GM19452 (cell line): ENCODE data around the gene ARHGAP26.
"Not testable (repeated sequence)": the region's sequence is repeated elsewhere in the genome, so short reads cannot be mapped to it uniquely, and the experiment has no call there.

Experiments
- ATAC-seq: cut with Tn5 transposase; IDR thresholded peaks from one replicate; pipeline ENCODE4 v1.9.1; 2021; ENCODE audit not compliant: unreplicated experiment

Gene ARHGAP26

GRCh38 chr5:143195491-143195890, 425.3 kb downstream of the ARHGAP26 start:
- ATAC-seq = no peak

DNA sequence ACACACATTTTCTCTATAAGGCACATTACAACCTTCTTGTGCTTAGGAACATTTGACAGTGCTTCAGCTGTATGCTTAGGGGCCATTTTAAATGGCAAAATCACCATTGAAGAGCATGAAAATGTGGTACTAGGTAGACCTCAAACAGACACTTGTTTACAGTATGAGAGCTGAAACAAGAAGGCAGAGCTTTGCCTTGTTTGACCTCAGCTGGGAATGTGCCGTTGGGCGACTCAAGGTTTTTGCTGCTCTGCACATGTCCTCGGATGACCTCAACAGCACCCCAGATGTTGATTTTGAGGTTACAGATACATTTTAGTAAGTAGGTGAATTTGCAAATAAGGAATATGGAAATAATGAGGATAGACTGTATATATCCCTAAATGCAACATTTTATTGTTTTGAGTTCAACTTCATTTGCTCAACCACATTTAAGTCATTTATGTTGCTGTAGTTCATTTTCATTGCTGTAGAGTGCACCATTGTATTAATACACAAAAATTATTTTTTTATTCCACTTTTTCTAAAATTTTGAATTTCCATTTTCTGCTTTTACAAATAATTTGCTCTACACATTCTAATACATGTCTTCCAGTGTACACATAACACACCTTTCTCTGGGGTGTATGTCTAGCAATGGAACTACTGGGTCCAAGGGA, 426.6 kb downstream of the ARHGAP26 start:
- ATAC-seq = no peak

DNA sequence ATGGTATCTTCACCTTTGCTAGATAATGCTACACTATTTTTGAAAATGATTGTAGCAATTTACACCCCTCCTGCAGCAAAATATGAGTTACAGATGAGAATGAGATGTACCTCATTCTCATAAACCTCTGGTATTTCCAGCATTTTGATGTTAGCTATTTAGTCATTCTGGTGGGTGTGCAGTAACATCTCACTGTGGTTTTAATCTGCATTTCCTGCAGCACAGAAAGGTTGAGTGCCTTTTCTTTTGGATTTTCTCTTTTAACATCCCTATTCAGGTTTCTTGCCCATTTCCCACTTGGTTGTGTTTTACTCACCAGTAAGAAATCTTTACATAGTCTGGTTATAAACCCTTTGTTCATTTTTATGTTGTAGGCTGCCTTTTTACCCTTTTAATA, 427.1 kb downstream of the ARHGAP26 start:
- no peak for ATAC-seq

DNA sequence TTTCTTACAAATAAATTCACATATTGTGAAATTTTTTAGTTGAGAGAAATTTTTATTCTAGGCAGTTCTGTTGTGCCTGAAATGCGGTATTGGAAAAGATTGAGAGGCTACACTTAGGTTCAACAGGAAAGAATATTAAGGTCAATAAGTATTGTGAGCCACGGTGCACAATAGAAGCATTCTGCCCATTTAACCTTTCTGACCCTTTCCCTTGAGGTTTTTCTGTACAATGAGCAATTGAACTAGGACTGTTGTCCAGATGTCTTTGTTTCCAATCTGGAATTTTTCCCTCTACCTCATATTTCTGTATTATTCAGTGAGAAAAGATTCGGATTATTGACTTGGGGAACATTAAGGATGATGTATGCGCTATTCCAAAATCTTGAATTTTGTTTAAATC, 428.2 kb downstream of the ARHGAP26 start:
- ATAC-seq = no peak

GRCh38 chr5:143199161-143199560, 429.0 kb downstream of the ARHGAP26 start:
- ATAC-seq = no peak

DNA sequence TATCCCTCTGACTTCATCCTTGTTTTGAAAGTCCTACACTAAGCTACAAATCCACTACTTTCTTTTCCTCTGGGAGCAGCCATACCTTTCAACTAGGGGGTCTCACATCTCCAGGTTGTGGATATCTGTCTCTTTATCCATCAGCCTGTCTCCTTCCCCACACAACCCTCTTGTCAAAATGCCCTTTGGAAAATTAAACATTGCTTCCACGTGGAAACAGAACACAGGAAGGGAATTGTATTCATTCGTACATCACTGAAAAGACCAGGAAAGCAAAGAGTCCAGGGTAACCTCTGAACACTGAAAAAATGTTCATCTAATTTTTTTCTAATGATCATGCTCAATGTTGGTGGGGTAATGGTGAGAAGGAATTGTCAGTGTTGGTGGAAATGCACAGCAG, 429.7 kb downstream of the ARHGAP26 start:
- no peak for ATAC-seq

DNA sequence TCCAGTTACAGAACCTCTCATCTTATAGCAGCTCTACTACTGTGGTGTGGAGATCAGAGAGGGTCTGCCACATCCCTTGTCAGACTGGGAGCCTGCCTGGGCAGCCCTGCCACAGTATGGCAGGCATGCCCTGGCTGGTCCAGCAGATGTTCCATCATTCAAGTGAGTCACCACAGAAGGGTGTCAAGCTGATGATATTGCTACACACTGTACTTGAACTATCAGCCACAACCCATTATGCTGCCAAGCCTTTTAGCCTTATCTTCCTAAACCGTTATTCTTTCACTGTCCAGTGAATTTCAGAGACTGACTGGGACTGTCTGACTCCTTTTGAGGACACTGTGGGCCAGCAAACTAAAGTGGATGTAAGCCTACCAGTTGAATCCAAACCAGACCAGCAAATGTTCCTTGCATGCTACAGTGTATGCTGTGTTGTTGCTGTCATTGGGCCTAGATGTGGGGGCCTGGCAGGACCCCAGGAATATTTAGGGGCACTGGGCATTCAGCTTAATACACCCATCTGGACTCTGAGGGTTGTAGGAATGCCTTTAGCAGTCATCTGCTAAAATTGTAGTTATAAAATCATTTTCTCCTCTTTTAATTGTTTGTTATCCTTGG, 430.7 kb downstream of the ARHGAP26 start:
- ATAC-seq = no peak

DNA sequence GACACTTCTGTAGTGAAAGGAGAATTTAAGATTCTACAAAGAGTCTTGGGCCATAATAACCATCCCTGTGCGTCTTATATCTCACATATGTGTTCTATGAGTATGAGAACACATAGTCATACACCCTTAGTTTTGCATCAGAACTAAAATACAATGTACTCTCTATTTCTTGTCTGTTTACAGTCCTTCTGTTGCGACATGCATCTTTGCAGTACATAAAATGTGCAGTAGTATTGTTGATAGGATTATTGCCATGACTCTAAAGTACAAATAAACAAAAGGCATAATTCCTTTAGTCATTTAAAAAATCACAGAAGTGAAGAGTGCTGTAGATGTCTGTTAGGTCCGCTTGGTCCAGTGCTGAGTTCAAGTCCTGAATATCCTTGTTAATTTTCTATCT, 431.4 kb downstream of the ARHGAP26 start:
- no peak for ATAC-seq

- not testable (repeated sequence) for ATAC-seq
Measured at GRCh38 chr5:143203301-143203956, 433.3 kb downstream of the ARHGAP26 start.

- ATAC-seq = no peak
Measured at GRCh38 chr5:143204474-143205246, 434.5 kb downstream of the ARHGAP26 start.

GRCh38 chr5:143205386-143205785, 435.2 kb downstream of the ARHGAP26 start:
- peak; percentile 6 for ATAC-seq

DNA sequence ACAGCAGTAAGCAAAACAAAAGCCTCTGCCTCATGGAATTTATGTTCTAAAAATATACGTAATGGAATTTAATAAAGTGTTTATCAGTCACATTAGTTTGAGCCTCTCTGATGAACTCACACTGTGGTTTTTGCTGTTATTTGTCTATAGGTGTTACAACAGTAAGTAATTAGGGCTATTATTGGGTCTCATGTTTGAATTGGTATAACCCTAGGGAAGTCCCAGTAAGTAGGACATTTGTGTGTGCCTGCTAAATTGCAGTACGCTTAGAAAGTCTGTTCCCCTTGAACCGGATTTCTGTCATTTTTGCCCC, 435.7 kb downstream of the ARHGAP26 start:
- ATAC-seq = peak; percentile 32

DNA sequence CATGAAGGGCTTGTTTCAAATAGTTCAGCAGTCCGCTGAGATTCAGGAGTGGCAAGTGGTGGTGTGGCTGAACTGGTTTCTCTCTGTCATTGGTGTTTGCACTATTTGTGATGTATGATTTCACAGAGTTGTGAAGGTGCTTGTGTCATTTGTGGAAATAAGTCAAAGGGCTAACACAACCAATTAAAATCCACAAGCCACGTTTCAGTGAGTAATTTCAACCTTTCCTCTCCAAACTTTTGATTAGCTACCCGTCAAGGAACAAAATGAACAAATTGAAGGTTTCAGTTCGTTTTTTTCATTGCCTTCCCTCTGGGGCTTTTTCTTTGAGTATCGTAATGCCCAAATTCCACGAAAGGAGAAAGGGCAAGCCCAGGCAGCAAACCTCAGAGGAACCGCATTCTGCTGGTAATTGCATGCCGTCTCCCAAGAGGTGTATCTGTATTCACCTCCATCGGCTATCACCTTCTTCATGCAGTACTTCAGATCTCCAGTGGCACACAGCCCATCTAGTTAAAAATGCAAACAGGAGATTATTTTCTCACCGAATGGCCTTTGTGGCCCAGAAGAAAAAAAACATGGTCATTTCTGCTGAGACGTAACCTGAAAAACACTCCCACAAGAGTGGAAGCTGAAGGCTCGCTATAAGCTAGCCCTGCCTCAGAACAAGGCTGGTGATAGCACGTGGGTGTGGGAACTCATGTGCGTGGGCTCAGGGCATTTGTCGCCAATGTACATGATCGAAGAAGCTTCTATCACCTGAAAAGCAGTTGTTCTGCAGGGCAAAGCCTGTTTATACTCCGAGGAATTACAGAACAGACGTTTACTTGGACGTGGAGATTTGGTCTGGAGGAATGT, 436.2 kb downstream of the ARHGAP26 start:
- peak; percentile 57 for ATAC-seq

- no peak for ATAC-seq
Measured at GRCh38 chr5:143207058-143207457, 436.9 kb downstream of the ARHGAP26 start.

DNA sequence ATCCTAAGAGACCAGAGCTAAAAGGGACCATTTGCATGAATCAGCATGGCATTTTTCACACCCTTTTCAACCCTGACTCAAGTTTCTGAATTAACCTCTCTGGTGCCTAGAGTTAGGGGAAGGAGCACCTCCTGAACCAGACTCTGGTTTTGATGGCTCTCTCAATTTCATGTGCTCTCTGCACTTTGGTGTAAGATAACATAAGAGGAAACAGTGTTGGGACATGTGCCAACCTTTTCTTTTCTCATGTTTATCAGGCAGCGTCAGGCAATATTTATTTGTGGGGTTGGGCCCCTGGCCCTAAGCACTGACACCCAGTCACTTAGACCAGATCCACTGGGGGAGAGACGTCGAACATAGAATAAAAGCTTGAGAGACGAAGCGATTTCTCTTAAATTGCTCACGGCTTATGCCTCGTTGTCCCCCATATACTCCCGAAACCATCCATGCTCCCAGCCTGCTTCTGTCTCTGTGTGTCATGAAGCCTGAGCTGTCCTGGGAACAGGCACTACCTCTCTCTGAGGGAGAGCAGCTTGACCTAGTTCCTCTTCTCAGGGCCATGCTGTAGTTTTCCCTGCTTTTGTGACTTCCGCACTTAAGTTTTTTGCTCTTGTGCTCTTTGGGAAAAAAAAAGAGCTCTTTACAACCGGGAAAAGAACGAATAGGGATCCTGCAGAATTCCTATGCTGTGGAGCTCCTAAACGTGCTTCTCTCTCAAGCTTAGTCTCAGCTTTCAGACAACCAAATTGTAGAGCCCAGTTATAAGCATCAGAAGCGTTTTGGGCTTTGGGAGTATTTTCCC, 437.6 kb downstream of the ARHGAP26 start:
- ATAC-seq = no peak

- ATAC-seq = no peak
Measured at GRCh38 chr5:143208365-143208641, 438.1 kb downstream of the ARHGAP26 start.

DNA sequence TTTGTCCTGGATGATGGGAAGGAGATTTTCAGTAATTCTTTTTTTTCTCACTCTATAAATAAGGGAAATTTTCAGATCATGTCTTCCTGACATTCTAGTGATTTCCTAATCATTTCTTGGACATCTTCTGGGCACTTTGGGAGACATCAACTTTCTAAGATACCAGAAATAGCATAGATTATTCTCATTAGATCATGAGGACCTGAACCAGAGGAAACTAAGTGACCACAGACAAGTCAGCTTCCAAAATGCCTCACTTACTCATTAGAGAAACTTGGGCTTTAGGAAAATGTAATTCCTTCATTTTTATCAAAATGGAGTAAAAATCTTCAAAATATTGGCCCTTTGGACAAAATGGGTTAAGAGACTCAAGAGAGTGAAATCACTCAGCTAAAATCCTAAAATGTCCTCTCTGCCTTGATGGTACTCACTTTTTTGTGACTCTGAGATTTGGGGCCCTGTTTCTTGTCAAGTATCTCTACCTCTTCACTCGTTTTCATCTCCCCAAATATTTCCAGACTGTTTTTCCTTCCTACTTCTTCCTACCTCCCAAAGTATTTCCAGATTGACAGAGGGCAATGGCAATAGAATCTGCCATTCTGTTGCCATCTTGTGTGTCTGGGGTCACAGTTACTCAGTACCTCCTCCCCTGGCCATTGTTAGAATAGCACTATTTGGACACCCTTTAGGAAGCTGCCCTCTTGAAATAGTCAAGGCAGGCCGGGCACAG, 438.8 kb downstream of the ARHGAP26 start:
- ATAC-seq = no peak

- no peak for ATAC-seq
Measured at GRCh38 chr5:143209881-143210395, 439.8 kb downstream of the ARHGAP26 start.

DNA sequence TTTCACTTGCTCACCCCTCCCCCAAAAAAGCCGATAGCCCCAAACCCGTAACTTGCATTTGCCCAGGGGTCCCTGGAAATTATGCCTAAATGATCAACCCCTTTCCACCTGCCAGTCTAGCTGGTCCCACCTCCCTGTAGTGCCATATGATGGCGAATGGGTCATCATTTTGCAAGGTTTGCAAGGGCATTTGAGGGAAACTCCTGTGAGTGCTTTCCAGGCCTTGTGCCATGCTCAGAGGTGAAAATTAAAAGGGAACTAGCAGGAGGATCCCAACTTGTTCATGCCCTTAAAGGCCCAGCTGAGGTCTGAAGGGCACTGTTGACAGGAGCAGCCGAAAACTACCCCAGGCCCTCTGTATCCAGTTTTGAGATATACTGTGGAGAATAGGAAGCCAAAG, 440.4 kb downstream of the ARHGAP26 start:
- no peak for ATAC-seq
